HepG2 (cell line): Measurements from ENCODE around the gene TSPAN2.

Source experiments
- EZH2 ChIP-seq: conservative IDR thresholded peaks from 2 replicates; pipeline ENCODE4 v1.6.1; 2012; ENCODE audit warnings: mild to moderate bottlenecking, low read depth, low read length, moderate library complexity
- HCFC1 ChIP-seq: fragments of 150-350 bp; IDR thresholded peaks from 2 replicates; pipeline ENCODE4 v1.6.1; 2014; ENCODE audit warnings: low read depth, low read length
- HDAC2 ChIP-seq: sonication (generic); formaldehyde crosslinking; IDR thresholded peaks from 2 replicates; pipeline ENCODE4 v1.4.0; 2020; ENCODE audit warnings: missing genetic modification reagents
- PHF21A ChIP-seq: sonication (generic); formaldehyde crosslinking; IDR thresholded peaks from 2 replicates; pipeline ENCODE4 v1.5.0; 2020; ENCODE audit warnings: mild to moderate bottlenecking, missing genetic modification reagents
- TF ChIP-seq, protein P1 (sequence below): sonication (generic); formaldehyde crosslinking; IDR thresholded peaks from 2 replicates; pipeline ENCODE4 v1.5.0; 2020; ENCODE audit warnings: mild to moderate bottlenecking, missing genetic modification reagents, moderate library complexity
- TF ChIP-seq, protein P2 (sequence below): sonication (generic); formaldehyde crosslinking; IDR thresholded peaks from 2 replicates; pipeline ENCODE4 v1.4.0; 2020; ENCODE audit warnings: missing genetic modification reagents

DNA sequence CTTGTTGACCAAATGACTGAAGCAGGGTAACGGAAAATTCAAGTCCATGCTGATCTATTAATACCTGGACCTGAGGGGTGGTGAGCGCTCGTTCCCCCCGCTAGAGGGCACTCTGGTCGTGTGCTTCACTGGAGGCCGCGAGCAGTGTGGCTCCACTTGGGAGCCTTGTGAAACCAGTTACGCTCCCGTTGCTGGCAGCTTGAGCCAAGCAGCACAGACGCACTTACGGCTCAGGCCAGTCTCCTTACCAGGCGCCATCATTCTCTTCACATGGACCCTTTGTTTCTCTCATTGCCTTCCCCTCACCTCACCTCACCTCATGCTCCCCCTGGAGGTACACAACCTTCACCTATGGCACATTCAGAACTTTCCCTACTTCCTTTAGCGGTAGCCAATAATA is 49.7 kb upstream of the TSPAN2 start:
- TF ChIP-seq EZH2 (no peak), PHF21A (CRISPR knock-in tag) (no peak), HCFC1 (no peak), HDAC2 (no peak)
- TF ChIP-seq, protein P1, sequence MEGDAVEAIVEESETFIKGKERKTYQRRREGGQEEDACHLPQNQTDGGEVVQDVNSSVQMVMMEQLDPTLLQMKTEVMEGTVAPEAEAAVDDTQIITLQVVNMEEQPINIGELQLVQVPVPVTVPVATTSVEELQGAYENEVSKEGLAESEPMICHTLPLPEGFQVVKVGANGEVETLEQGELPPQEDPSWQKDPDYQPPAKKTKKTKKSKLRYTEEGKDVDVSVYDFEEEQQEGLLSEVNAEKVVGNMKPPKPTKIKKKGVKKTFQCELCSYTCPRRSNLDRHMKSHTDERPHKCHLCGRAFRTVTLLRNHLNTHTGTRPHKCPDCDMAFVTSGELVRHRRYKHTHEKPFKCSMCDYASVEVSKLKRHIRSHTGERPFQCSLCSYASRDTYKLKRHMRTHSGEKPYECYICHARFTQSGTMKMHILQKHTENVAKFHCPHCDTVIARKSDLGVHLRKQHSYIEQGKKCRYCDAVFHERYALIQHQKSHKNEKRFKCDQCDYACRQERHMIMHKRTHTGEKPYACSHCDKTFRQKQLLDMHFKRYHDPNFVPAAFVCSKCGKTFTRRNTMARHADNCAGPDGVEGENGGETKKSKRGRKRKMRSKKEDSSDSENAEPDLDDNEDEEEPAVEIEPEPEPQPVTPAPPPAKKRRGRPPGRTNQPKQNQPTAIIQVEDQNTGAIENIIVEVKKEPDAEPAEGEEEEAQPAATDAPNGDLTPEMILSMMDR (CRISPR knock-in tag), result peak; percentile 95
- TF ChIP-seq, protein P2, sequence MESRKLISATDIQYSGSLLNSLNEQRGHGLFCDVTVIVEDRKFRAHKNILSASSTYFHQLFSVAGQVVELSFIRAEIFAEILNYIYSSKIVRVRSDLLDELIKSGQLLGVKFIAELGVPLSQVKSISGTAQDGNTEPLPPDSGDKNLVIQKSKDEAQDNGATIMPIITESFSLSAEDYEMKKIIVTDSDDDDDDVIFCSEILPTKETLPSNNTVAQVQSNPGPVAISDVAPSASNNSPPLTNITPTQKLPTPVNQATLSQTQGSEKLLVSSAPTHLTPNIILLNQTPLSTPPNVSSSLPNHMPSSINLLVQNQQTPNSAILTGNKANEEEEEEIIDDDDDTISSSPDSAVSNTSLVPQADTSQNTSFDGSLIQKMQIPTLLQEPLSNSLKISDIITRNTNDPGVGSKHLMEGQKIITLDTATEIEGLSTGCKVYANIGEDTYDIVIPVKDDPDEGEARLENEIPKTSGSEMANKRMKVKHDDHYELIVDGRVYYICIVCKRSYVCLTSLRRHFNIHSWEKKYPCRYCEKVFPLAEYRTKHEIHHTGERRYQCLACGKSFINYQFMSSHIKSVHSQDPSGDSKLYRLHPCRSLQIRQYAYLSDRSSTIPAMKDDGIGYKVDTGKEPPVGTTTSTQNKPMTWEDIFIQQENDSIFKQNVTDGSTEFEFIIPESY, result no peak
